Measurements from ENCODE around the gene ZNF652.
A peak's percentile ranks its signal among the peaks of the same experiment; 100 is the strongest.
"Not testable (repeated sequence)": the region's sequence is repeated elsewhere in the genome, so short reads cannot be mapped to it uniquely, and the experiment has no call there.

ZNF652 gene

DNA sequence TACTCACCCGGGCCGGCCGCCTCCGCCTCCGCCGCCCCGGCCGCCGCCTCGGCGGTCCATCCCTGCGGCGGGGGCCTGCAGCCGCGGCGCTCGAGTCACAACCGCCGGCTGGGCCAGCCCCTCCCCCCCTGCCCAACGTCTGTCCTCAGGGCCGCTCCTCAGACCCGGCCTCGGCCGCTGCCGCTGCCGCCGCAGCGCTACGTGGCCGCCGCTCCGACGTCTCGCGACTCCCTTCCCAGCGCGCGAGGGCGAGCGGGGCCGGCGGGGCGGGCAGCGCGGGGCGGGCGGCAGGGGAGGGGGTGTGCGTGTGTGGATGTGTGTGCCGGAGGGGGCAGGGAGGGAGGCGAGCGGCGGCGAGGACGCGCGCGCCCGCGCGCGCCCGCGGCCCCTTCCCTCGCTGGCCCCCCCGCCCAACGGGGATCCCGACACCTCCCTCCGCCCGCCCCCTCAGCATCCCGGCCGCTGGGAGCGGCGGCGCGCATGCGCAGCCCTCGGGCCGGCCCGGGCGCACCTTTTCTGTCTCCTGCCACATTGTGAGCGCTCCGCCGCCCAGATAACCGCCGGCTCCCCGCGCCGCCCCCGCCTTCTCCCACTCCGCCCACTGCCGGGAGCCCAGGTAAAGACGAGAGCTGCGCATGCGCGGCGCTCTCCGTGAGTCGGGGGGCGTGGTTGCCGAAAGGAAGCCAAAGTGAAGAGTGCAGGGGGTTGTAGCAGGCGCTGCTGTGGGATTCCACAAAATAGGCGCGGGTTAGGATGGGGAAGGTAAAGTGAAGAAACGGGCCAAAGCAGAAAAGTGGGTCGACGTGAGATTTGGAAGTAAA, at the start of gene ZNF652:
Gene ZNF652 (minus strand): TSS at position 349 of the 821 bp plus-strand sequence. CDS start 44,525 bp downstream, outside the sequence.
- DNase-seq (ENCODE audit: low read depth) = peak; percentile 93

DNA sequence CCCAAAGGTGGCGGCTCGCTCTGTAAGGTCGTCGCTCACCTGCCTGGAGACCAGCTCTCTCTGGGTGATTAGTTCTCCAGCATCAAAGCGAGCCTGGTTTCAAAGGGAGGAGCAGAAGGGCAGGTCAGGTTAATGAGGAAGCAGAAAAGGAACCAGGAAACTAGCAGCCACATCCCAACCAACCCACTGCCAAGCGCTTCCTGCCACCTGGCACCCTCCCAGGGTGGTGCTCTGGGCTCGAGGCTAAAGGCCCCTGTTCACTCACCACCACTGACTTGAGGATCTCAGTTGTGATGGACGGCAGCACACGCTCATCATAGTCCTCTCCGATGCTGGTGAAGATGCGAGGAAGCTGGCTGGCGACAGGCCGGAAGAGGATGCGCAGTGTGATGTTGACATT, 47.0 kb upstream of the ZNF652 start:
- DNase-seq (ENCODE audit: low read depth) = no peak

DNA sequence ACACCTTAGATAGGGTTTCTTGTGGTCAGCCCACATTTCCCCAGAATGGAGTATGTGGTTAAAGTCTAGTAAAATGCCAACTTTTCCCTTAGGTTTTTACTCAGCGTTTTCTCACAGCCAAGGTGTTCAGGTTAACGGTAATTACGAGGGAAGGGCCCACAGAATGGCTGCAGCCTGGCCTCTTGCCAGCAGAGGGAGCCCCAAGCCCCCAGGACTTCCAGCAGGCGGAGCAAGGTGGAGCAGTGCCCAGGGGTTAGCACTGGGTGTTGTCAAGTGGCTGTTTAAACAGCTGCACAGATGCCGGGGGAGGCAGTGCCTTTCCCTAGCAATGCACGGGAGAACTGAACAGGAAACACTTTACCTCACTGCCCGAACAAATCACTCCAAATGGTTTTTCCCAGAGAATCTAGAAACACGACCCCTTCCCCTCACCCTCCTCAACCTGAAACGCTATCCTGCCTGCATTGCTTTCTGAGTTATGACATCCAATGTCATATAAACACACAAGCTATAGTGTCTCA, 46.0 kb upstream of the ZNF652 start:
- DNase-seq (ENCODE audit: low read depth) = peak; percentile 52

DNA sequence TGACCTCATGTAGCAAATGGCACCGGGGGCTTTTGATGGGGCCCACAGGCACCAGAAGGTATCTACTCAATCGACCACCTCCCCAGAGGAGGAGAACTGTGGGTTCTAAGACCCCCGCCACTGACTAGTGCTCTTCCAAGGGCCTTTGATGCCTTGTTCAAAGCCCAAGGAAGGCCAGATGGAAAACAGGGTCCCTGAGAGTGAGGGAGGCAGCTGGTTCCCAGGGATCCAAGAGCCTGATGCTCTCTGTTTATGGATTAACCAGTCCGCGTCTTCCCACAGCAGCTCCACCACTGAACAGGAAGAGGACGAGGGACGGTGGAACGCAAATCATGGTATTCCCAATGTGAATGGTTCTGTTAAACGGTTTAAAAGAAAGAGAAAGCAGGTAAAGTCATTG, 45.0 kb upstream of the ZNF652 start:
- DNase-seq (ENCODE audit: low read depth) = no peak

DNA sequence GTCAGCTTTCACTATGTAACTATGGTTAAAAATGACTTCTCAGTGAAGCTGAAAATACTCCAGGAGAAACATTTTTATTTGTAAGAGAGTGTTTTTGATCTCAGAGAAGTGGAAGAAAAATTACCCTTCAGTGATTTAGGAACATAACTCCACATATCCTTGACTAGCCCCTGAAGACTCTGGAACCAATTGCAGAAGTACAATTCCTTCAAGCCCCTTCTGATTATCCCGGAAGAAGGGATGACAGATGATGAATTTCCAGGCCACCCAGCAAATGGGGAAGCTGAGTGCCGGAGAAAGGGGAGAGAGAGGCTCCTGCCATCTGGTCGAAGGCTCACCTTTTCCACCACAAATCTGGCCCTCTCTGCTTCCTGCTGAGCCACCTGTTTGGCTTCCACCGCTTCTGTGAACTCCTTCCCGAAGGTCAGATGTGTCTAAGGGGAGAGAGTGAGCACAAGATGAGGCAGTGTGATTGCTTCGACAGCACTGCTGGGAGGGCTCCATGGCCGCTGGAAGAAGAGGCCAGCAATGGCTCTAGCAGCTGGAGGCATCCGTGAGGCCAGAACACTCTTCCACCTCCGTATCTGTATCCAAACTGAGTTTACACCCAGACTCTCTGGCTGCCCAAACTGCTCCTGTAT, 44.5 kb upstream of the ZNF652 start:
- no peak for DNase-seq (ENCODE audit: low read depth)

DNA sequence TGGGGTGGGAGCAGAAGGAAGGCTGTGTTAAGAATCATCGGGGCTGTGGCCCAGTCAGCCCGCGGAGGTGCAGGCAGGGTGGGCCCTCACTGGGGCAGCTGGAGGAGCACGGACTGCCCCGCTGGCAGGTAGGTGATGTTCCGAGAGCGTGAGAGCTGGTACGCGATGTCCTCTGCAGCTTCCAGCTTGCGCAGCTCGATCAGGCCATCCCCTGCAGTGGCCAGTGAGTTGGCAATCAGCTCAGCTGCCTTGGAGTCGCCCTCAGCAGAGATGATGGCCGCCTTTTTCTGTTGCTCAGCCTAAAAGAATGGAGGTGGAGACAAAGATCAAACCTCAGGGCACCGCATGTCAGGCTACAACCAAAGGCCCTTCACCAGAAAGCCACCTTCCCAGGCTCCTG, 42.9 kb upstream of the ZNF652 start:
- DNase-seq (ENCODE audit: low read depth) = no peak

DNA sequence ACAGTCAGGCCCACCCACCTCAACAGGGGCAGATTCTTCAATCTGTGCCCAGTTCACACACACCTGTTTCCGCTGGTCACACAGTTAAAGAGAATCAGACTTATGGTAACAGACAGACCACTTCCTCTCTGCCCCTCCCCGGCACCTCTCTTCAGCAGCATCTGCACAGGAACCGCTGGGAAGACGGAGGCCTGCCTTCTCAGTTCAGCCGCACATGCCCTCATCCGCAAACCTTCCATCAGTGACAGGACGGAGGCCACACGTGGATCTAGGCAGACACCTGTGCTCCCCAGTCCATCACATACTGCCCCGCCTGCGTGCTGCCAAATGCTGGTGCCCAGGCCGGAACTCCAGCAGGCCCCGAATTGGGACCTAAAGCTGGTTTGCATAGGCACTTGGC, 42.3 kb upstream of the ZNF652 start:
- no peak for DNase-seq (ENCODE audit: low read depth)

DNA sequence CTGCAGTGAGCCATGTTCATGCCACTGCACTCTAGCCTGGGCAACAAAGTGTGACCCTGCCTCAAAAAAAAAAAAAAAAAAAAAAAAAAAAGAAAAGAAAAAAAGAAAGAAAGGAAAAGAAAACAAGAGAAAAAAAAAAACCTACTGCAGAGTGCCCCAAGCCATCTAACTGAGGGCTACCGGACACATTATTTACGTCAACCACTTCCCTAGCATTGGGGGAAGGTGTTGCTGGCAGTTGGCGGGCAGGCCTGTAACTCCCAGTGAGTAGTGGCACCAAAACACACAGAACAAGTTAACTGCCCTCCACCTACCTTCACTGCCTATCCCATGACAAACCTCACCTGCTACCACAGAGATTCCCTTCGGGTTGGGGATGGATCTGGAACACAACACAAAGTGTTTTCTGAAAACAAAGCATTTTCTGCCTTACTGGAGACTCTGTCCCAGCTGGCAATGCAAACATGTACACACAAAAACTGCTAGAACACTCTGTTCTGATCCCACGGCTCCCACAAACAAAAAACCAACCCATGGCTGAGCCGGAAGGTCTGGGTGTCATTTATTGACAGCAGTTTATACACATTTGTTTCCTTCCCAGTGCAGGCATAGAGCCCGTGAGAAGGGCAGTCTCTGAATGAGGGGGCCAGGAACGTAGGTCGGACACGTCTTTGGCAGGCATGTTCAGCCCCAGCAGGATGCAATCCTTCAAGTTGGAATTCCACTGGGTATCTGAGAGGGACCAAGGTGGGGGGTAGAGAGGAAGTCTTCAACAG, 41.7 kb upstream of the ZNF652 start:
- no peak for DNase-seq (ENCODE audit: low read depth)

DNA sequence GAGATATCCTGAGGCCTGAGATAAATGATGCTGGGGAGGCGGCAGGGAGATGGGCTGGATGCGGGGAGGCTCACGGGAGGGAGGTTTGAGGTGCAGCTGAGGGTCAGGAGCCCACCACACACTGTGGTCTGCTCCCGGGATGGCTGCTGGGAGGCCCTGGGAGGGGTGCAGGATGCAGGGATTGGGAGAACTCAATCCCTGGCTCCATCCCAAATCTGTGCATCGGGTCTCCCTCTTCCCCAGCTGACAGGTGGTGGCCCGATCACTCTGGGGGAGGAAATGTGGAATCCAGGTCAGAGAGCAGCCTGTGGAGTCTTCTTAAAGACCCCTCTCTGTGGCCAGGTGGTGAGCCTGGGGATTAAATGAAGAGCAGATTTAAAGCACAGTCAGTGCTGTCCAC, 40.7 kb upstream of the ZNF652 start:
- no peak for DNase-seq (ENCODE audit: low read depth)

DNA sequence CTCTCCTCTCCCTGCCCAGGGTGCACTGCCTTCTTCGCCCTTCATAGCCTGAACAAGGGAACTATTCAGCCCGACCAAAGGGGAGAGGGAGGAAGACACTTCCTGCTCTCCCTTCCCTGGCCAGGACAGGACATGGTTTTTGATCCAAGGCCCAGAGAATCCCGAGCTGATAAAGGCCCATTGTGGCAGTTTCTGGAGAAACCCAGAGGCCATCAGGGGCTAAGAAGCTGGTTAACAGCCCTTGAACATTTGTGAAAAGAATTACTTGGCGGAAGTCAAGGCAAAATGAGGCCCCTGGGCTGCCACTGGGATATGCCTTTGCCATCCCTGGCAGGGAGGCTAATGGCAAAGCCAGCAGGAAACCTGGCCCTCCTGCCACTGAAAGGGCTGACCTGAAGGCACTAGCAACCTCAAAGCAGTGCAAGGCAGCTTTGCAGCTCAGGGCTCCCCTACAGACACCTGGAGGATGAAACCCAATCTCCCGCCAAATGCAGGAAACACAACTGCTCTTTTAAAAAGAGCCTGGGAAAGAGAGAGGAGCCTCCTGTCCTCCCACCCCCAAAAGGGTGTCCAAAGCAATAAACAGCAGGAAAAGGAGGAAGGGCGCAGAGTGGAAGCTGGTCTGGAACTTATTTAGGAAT, 40.0 kb upstream of the ZNF652 start:
- no peak for DNase-seq (ENCODE audit: low read depth)

DNA sequence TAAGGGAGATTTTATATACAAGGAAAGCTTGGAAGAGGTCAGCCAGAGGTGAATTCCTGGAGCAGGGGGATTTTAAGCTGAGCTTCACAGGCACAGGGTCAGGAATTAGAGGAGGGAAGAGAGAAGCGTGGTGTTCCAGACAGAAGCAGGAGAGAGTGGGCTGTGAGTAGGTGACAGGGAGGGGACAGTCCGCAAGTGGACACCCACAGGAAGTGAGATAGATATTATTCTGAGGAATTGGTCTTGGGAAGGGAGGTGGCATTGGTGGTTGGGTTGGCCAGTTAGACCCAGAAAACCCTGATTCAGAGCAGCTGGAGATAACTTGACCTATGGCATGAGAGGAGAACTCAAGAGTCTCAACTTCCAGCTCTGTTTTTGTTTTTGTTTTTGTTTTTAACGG, 37.9 kb upstream of the ZNF652 start:
- no peak for DNase-seq (ENCODE audit: low read depth)

DNA sequence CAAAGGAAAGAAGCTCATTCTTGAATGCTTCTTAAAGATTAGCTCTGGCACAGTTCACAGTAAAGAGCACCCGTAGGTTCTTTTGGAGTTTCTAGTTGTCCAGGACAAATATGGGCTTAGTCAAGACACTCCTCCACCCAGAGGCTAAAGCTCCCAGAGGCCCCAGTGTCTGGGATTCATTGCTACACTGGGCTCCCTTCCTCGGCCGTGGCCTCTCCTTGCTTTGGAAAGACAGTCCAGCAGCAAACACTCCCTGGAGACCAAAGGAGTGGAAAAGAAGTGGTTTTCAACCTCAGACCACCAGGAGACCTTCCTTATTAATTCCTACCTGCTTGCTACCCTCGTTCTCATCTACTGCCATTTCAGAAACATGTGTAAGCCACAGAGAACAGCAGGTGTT, 35.5 kb upstream of the ZNF652 start:
- no peak for DNase-seq (ENCODE audit: low read depth)

DNA sequence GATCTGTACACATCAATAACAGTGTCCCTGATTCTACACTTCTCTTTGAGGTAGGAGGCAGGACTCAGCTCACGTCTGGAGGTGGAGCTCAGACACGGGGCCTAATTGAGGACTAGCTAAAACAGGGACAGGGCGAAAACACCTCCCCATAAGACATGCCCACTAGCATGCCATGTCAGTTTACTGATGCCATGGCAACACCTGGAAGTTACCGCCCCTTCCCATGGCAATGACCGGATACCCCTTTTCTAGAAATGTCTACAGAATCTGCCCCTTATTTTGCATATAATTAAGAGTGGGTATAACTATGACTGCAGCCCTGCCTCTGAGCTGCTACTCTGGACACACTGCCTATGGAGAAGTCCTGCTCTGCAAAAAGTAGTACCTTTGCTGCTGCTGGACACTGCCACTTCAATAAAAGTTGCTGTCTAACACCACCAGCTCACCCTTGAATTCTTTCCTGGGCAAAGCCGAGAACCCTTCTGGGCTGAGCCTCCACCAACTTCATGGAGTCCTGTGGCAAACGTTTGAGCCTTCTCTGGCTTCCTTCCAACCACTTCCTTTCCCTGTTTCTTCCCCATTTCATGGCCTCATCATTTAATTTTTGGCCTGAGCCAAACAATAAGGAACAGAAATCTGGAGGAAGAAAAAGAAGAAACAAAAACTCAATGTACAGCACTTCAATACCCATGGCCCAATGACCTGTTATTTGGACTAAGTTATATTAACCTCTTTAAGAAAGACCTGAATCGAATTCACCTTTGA, 31.6 kb upstream of the ZNF652 start:
- no peak for DNase-seq (ENCODE audit: low read depth)

DNA sequence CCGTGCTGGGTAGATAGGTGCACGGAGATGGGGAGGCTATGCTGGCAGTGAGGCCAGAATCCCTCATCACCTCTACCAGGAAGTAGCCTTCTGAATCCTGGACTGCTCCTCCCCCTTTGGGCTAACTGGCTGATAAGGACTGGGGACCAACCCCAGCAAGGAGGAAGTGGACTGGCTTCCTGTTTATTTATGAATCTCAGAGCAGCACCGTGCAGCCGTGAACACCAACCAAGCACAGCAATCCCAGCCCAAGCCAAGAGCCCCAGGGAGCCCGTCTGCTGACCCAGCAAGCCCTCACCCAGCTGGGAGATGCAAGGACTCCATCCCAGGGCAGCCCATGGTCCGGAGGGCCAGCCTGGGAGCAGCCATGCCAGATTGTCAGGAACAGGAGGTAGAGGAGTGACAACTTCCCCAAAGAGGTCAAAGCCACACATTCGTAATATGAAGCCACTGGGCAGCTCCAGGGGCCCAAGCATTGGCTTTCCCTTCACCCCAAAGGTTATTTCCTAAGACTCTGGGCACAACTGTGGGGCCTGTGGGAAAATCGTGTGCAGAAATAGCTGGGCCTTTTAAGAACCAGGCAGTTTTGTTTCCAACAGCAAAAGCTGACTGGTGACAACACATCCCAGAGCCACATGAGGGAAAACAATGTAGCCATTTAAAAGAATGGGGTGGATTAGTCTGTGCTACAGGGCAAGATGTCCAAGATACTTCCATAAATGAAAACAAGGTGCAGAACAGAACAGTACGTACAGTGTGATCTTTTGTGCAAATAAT, 28.7 kb upstream of the ZNF652 start:
- no peak for DNase-seq (ENCODE audit: low read depth)

DNA sequence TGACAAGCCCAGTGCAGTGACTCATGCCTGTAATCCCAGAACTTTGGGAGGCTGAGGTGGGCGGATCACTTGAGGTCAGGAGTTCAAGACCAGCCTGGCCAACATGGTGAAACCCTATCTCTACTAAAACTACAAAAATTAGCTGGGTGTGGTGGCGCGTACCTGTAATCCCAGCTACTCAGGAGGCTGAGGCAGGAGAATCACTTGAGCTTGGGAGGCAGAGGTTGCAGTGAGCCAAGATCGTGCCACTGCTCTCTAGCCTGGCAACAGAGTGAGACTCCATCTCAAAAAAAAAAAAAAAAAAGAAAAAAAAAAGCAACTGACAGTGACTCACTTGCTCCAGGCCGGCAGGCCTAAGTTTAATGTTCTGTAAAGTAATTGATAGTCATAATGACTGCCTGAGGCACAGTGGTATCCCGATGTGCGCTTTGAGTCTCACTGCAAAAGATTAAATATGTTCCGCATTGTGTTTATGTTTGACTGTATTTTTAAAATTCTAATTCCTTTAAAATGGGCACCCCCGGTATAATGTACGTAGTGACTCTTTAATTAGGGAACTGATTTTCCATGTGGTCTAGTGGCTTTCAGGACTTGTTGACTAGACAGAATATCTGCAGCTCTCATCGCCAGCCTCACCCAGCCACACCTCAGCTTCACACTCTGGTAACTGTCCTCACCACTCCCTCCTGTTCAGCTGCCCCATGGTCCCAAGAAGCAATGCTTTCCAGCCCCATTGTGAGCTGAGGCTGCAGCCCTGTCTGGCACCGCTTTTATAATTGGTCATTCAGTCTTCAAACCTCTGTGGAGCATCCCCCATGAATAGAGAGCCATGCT, 27.7 kb upstream of the ZNF652 start:
- DNase-seq (ENCODE audit: low read depth) = not testable (repeated sequence)

DNA sequence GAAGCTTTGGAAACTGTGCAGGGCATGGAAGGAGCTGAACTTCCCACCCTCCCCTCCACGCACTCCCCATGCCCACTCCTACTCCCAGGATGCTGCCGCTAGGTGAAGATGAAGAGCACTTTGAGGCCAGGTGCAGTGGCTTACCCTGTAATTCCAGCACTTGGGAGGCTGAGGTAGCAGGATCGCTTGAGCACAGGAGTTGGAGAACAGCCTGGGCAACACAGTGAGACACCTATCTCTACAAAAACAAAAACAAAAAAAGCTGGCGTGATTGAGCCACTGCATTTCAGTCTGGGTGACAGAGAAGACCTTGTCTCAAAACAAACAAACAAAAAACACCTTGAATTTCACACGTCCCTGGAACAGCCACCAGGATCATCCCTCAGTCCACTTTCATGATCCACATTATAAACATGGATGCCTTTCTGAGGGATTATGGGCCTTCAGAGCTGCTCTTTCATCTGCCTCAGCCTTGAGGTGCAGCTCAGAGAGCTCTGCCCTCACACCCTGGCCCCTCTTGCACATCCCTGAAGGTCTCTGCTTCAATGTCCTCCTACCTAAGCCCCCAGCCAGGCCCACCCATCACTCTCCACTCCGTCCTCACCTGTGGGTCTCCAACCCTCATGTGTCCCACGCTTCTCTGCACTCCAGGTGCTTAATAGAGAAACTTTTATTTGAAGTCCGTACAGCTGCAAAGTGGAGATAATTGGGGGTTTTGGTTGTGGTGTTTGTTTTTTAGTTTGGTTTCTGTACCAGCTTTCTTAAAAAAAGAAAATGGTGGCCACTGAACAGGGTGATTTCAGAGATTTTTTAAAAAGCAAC, 26.9 kb upstream of the ZNF652 start:
- no peak for DNase-seq (ENCODE audit: low read depth)

DNA sequence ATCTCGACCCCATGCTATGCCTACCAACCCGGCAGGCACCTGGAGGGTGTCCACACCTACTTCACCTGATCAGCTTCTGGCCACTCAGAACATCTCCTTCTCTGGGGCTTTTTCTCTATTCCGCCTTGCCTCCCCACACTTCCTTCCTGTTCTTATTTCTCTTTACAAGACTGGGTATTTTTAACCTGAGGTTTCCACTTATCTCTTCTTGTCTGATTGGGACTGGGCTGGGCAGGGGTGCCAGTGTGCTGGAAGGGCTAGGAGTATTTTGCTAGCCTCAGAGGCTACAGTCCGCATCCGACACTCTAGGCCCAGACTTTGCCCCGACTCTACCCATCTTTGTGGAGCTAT, 26.2 kb upstream of the ZNF652 start:
- peak; percentile 11 for DNase-seq (ENCODE audit: low read depth)

DNA sequence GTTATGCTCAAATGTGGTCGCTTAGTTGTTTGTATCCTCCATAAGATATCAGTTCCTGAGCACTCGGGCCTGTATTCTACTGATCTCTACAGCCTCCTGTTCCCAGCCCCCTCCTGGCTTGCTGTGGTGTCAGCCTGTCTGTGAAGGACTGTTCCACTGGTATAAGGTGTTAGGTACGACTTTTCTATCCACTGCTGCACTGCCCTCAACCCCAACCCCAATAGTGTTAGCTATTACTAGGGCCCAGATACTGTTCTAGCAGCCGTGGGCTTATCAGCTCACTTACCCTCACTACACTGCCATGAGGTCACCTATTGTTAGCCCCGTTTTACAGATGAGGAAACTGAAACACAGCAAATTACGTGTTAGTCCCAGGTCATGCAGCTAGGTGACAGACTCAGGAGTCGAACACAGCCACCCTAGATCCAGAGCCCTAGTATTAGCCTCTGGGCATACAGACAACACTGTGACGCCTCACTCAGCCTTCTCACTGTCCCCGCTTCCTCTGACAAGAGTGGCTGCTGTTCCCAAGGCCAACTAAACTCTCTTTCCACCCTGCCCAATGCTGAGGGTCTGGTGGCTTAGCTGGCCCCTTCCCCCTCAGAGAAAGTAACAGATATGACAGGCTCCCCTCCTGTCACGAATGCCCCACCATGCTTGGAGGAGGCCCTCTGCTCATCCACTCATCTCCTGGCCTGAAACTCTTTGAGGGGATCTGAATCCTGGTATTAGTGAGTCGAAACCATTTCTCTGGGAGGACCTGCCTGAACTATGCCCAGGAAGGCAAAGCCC, 25.6 kb upstream of the ZNF652 start:
- no peak for DNase-seq (ENCODE audit: low read depth)

All from T-helper 22 cell (primary cell).